B cell (primary cell): ENCODE results near the gene SNTB2. TPM values are rescaled to one million over a fixed set of nuclear protein-coding genes. Genes with fewer than 3 reads are reported as not detected.

Experiments
- ATAC-seq: fragments of 200-7000 bp; cut with Tn5 transposase; one replicate; pipeline ENCODE4 v1.10.0; 2021; ENCODE audit warnings: low read depth, mild to moderate bottlenecking, moderate number of reproducible peaks, moderate library complexity
- CTCF ChIA-PET: fragments of 350-600 bp; sonication (Branson Sonifier 250); formaldehyde crosslinking; loops from one replicate; lab custom pipeline; 2021; ENCODE audit warnings: antibody characterized with exemption, inconsistent platforms; lab: Charles Lee
- POLR2A ChIA-PET: fragments of 350-600 bp; sonication (Branson Sonifier 250); formaldehyde crosslinking; loops from one replicate; lab custom pipeline; 2021; ENCODE audit warnings: antibody characterized with exemption; lab: Charles Lee
- DNase-seq: peaks from one replicate; pipeline ENCODE4 v3.0.0; 2013
- H2AFZ ChIP-seq: 2 replicates; pipeline ENCODE4 v1.6.1; 2012; ENCODE audit warnings: mild to moderate bottlenecking, low read depth, low read length; ENCODE audit not compliant: insufficient read depth, poor library complexity, severe bottlenecking
- H3K27ac ChIP-seq, 2 donors: 1 replicate in 1 of 2; 2 replicates in 1 of 2; pipeline ENCODE4 v1.5.1; 2012 to 2013; ENCODE audit warnings: low read length in 2 of 2, mild to moderate bottlenecking in 2 of 2, moderate library complexity in 1 of 2
- H3K27me3 ChIP-seq, 4 experiments: fragments of 200-600 bp in 1 of 4; sonication (generic) in 1 of 4; replicated peaks in 1 of 4; 1 replicate in 2 of 4; 2 replicates in 2 of 4; pipeline versions ENCODE4 v1.6.1 to v1.7.0; 2013 to 2016; ENCODE audit warnings: low read length in 3 of 4, mild to moderate bottlenecking in 2 of 4, mixed read lengths in 1 of 4, moderate library complexity in 1 of 4; ENCODE audit not compliant: insufficient read depth in 4 of 4, control insufficient read depth in 3 of 4; ENCODE audit errors: control extremely low read depth in 1 of 4
- H3K36me3 ChIP-seq, 2 experiments: replicated peaks in 1 of 2; 1 replicate in 1 of 2; 2 replicates in 1 of 2; pipeline versions ENCODE4 v1.6.1 to v1.7.1; 2013; ENCODE audit warnings: low read length in 1 of 2; ENCODE audit not compliant: insufficient read depth in 2 of 2, control insufficient read depth in 1 of 2; ENCODE audit errors: control extremely low read depth in 1 of 2, extremely low read depth in 1 of 2
- H3K4me1 ChIP-seq, 2 donors: fragments of 200-600 bp in 1 of 2; sonication (generic) in 1 of 2; 1 replicate in 1 of 2; 2 replicates in 1 of 2; pipeline versions ENCODE4 v1.5.1 to v1.6.1; 2013 to 2017; ENCODE audit warnings: low read length in 2 of 2; ENCODE audit not compliant: control insufficient read depth in 2 of 2, insufficient read depth in 2 of 2
- H3K4me2 ChIP-seq: replicated peaks from 2 replicates; pipeline ENCODE3; 2012; ENCODE audit warnings: mild to moderate bottlenecking, low read depth, low read length; ENCODE audit not compliant: poor library complexity, severe bottlenecking
- H3K4me3 ChIP-seq, 5 experiments: fragments of 200-600 bp in 1 of 5; sonication (generic) in 1 of 5; 1 replicate in 3 of 5; 2 replicates in 2 of 5; pipeline versions ENCODE4 v1.5.1 to v1.7.0; 2011 to 2016; ENCODE audit warnings: low read length in 4 of 5, mild to moderate bottlenecking in 4 of 5, low read depth in 2 of 5, control low read depth in 1 of 5, moderate library complexity in 1 of 5; ENCODE audit not compliant: insufficient read depth in 1 of 5; ENCODE audit errors: control extremely low read depth in 1 of 5, extremely low read depth in 1 of 5
- H3K79me2 ChIP-seq: fragments of 200-600 bp; sonication (generic); one replicate; pipeline ENCODE4 v1.6.0; 2016; ENCODE audit warnings: low read length; ENCODE audit not compliant: control insufficient read depth, insufficient read depth
- H3K9ac ChIP-seq: fragments of 200-600 bp; sonication (generic); 2 replicates; pipeline ENCODE4 v1.6.1; 2017; ENCODE audit warnings: mild to moderate bottlenecking, low read length, moderate library complexity
- H3K9me3 ChIP-seq, 3 donors: one replicate each; pipeline versions ENCODE4 v1.6.1 to v1.7.1; 2013; ENCODE audit warnings: low read length in 2 of 3; ENCODE audit not compliant: control insufficient read depth in 2 of 3, insufficient read depth in 1 of 3; ENCODE audit errors: control extremely low read depth in 1 of 3
- H4K20me1 ChIP-seq: 2 replicates; pipeline ENCODE4 v1.6.0; 2012; ENCODE audit warnings: mild to moderate bottlenecking, low read length; ENCODE audit not compliant: insufficient read depth, control insufficient read depth, poor library complexity, severe bottlenecking
- H3K27ac Mint-ChIP-seq: one replicate; pipeline ENCODE4 v1.8.0; 2021; ENCODE audit warnings: mixed read lengths
- H3K27me3 Mint-ChIP-seq: one replicate; pipeline ENCODE4 v1.8.0; 2021; ENCODE audit warnings: mixed read lengths
- H3K4me1 Mint-ChIP-seq: one replicate; pipeline ENCODE4 v1.8.0; 2021; ENCODE audit warnings: mixed read lengths
- H3K4me3 Mint-ChIP-seq: one replicate; pipeline ENCODE4 v1.8.0; 2021; ENCODE audit warnings: mixed read lengths
- H3K9me3 Mint-ChIP-seq: one replicate; pipeline ENCODE4 v1.8.0; 2022; ENCODE audit warnings: mixed read lengths; ENCODE audit not compliant: insufficient read depth
- CTCF ChIP-seq: fragments of 200-600 bp; IDR thresholded peaks from one replicate; pipeline ENCODE4 v1.8.0; 2022; ENCODE audit warnings: antibody characterized with exemption, mild to moderate bottlenecking
- EZH2 ChIP-seq: IDR thresholded peaks from 2 replicates; pipeline ENCODE4 v1.6.1; 2012; ENCODE audit warnings: borderline replicate concordance, low read depth, mild to moderate bottlenecking, moderate library complexity, low read length; ENCODE audit not compliant: insufficient read depth, poor library complexity, severe bottlenecking
- WGBS: methylation state at CpG from one replicate; pipeline ENCODE4 v1.1.5; 2013; ENCODE audit warnings: missing lambda C conversion rate; ENCODE audit not compliant: insufficient coverage; 5-methylcytosine and 5-hydroxymethylcytosine counted together
- intact Hi-C: fragments of 100-400 bp; cut with micrococcal nuclease; formaldehyde crosslinking; loops from one replicate; pipeline ENCODE4 v1.10.0; 2022
- polyA plus RNA-seq: library from polyadenylated mRNA; depleted of rRNA; stranded (reverse); fragments of >200 nt; gene quantifications from 2 replicates; pipeline ENCODE4 v1.2.3, GENCODE V29; 2012
- total RNA-seq, 2 donors: library from RNA; stranded (reverse); fragments of 120-200 nt in 1 of 2; gene quantifications; 1 replicate in 1 of 2; 2 replicates in 1 of 2; pipeline versions ENCODE4 v1.2.3 to v1.2.4, GENCODE V29; 2013 to 2022

The SNTB2 gene
- total and polyA plus RNA-seq, 2 donors (not counting 1 experiment from before 2014, with no cell fraction given) = 3.8 to 16.2 TPM

- Mint-ChIP-seq H3K9me3 (no peaks in the 10 kb centered on the region), H3K4me3 (no peak overlapping the region), H3K27ac (no peak overlapping the region), H3K4me1 (no peaks in the 10 kb centered on the region), H3K27me3 (no peaks in the 10 kb centered on the region)
- no peak for TF ChIP-seq EZH2
- TF ChIP-seq CTCF = no peak
- Histone ChIP-seq H2AFZ (no peak overlapping the region), H3K9me3 (no peaks in the 10 kb centered on the region), H3K36me3 (peaks cover 0 to 1% of the 10 kb centered on the region in 2 experiments), H3K4me3 (no peak overlapping the region), H3K27me3 (no peaks in the 10 kb centered on the region), H4K20me1 (no peaks in the 10 kb centered on the region), H3K79me2 (no peaks in the 10 kb centered on the region), H3K4me1 (no peaks in the 10 kb centered on the region), H3K9ac (no peak overlapping the region), H3K27ac (no peak overlapping the region), H3K4me2 (no peak overlapping the region)
- POLR2A ChIA-PET = no interaction called here
- DNase-seq (no peak), ATAC-seq (no peak)
- CTCF ChIA-PET = no interaction called here
- intact Hi-C loops = no loop called here
These were observed 46.2 kb downstream of the SNTB2 start for GRCh38 chr16:69233124-69233523.

GRCh38 chr16:69234460-69234859 is 47.5 kb downstream of the SNTB2 start:
- TF ChIP-seq EZH2 (no peak), CTCF (no peak)
- Histone ChIP-seq H3K27ac (no peak overlapping the region), H3K36me3 (peaks cover 0 to 3% of the 10 kb centered on the region in 2 experiments), H3K27me3 (no peaks in the 10 kb centered on the region), H3K4me2 (no peak overlapping the region), H2AFZ (no peak overlapping the region), H3K79me2 (no peaks in the 10 kb centered on the region), H3K9me3 (no peaks in the 10 kb centered on the region), H3K9ac (no peak overlapping the region), H3K4me1 (no peaks in the 10 kb centered on the region), H4K20me1 (no peaks in the 10 kb centered on the region), H3K4me3 (no peak overlapping the region)
- no peak overlapping the region for H3K27ac Mint-ChIP-seq
- H3K9me3 Mint-ChIP-seq = no peaks in the 10 kb centered on the region
- ChIA-PET CTCF (interaction anchor here (0.7 kb wide), 2 partner anchors 56 to 1239 kb away, joined by 3 to 8 read pairs; no protein-coding TSS in a partner anchor), POLR2A (no interaction called here)
- 100% methylated on average over 1 of the region's 3 CpGs for WGBS
- intact Hi-C loops = no loop called here
- DNase-seq (no peak), ATAC-seq (no peak)
- H3K4me3 Mint-ChIP-seq = no peak overlapping the region
- H3K4me1 Mint-ChIP-seq = no peaks in the 10 kb centered on the region
- H3K27me3 Mint-ChIP-seq = no peaks in the 10 kb centered on the region
